ENCODE results near the gene C1orf174. TPM values are rescaled to one million over a fixed set of nuclear protein-coding genes. Genes with fewer than 3 reads are reported as not detected.
A peak's percentile ranks its signal among the peaks of the same experiment; 100 is the strongest.

C1orf174 gene
- polyA plus RNA-seq, 3 donors = 19.1 to 46.0 (median 21.3) TPM

- peak overlapping the region in 2 of 7 donors; percentile 71 to 82 for H3K27ac Mint-ChIP-seq
- peaks cover 10 to 16% (median 13%) of the 10 kb centered on the region in 7 donors for H3K9me3 Mint-ChIP-seq
- intact Hi-C loops (cut with micrococcal nuclease) = no loop called here
- no peak for DNase-seq
- H3K4me2 ChIP-seq (replicated peaks; ENCODE audit: extremely low read depth, low read length, poor library complexity, severe bottlenecking) = no peak overlapping the region
- H3K36me3 Mint-ChIP-seq = peaks cover 65 to 72% of the 10 kb centered on the region in 2 donors
- peaks cover 0 to 8% of the 10 kb centered on the region in 2 donors for H3K4me1 ChIP-seq (ENCODE audit: control insufficient read depth in 1 of 2, insufficient read depth in 2 of 2, low read length in 2 of 2)
- no peak overlapping the region for H3K4me3 ChIP-seq (replicated peaks in 1 of 3; ENCODE audit: low read depth in 2 of 3, low read length in 3 of 3)
- no peak for TF ChIP-seq CTCF (IDR thresholded peaks at IDR 0.05)
- H4K20me1 ChIP-seq (ENCODE audit: insufficient read depth, low read length) = no peaks in the 10 kb centered on the region
- H3K9me3 ChIP-seq (replicated peaks in 1 of 2; ENCODE audit: control insufficient read depth in 1 of 2, insufficient read depth in 1 of 2, low read length in 2 of 2) = peaks cover 7 to 12% of the 10 kb centered on the region in 2 donors
- no peak overlapping the region for H3K27ac ChIP-seq (ENCODE audit: low read depth in 1 of 2, low read length in 2 of 2)
- H3K79me2 ChIP-seq (ENCODE audit: insufficient read depth, low read length) = no peaks in the 10 kb centered on the region
- no peak overlapping the region for H3K4me3 Mint-ChIP-seq
- no peak overlapping the region for H3K9ac ChIP-seq (ENCODE audit: insufficient read depth, low read length, poor library complexity, severe bottlenecking)
- 77% methylated on average over 18 of the region's 20 CpGs for WGBS (ENCODE audit: insufficient coverage)
- H3K4me1 Mint-ChIP-seq = peaks cover 8% of the 10 kb centered on the region
- no peak overlapping the region for H2AFZ ChIP-seq (ENCODE audit: insufficient read depth, low read depth, low read length, poor library complexity, severe bottlenecking)
- H3K36me3 ChIP-seq (replicated peaks in 1 of 2; ENCODE audit: control insufficient read depth in 1 of 2, insufficient read depth in 2 of 2, low read length in 2 of 2) = peaks cover 19 to 80% of the 10 kb centered on the region in 2 donors
- H3K27me3 ChIP-seq (ENCODE audit: control insufficient read depth in 2 of 2, insufficient read depth in 2 of 2, low read length in 2 of 2) = no peaks in the 10 kb centered on the region
- H3K27me3 Mint-ChIP-seq (ENCODE audit: low read depth in 3 of 3) = peaks cover 0 to 6% (median 0%) of the 10 kb centered on the region in 3 donors
Observed at GRCh38 chr1:3880429-3881192, 19.5 kb downstream of the C1orf174 start.

GRCh38 chr1:3879787-3880428 is 20.2 kb downstream of the C1orf174 start:
- peaks cover 21 to 80% of the 10 kb centered on the region in 2 donors for H3K36me3 ChIP-seq (replicated peaks in 1 of 2; ENCODE audit: control insufficient read depth in 1 of 2, insufficient read depth in 2 of 2, low read length in 2 of 2)
- peak overlapping the region in 1 of 2 donors; percentile 50 for H3K4me3 Mint-ChIP-seq
- H3K79me2 ChIP-seq (ENCODE audit: insufficient read depth, low read length) = no peaks in the 10 kb centered on the region
- peaks cover 65 to 71% of the 10 kb centered on the region in 2 donors for H3K36me3 Mint-ChIP-seq
- H3K4me1 ChIP-seq (ENCODE audit: control insufficient read depth in 1 of 2, insufficient read depth in 2 of 2, low read length in 2 of 2) = peaks cover 0 to 8% of the 10 kb centered on the region in 2 donors
- H3K9me3 ChIP-seq (replicated peaks in 1 of 2; ENCODE audit: control insufficient read depth in 1 of 2, insufficient read depth in 1 of 2, low read length in 2 of 2) = peaks cover 7 to 12% of the 10 kb centered on the region in 2 donors
- no peak for DNase-seq
- H3K27me3 Mint-ChIP-seq (ENCODE audit: low read depth in 3 of 3) = peaks cover 0 to 6% (median 0%) of the 10 kb centered on the region in 3 donors
- WGBS (ENCODE audit: insufficient coverage) = 91% methylated on average over 6 of the region's 9 CpGs
- H3K9ac ChIP-seq (ENCODE audit: insufficient read depth, low read length, poor library complexity, severe bottlenecking) = no peak overlapping the region
- no peak overlapping the region for H3K4me3 ChIP-seq (replicated peaks in 1 of 3; ENCODE audit: low read depth in 2 of 3, low read length in 3 of 3)
- no peak overlapping the region for H2AFZ ChIP-seq (ENCODE audit: insufficient read depth, low read depth, low read length, poor library complexity, severe bottlenecking)
- H4K20me1 ChIP-seq (ENCODE audit: insufficient read depth, low read length) = no peaks in the 10 kb centered on the region
- no peak overlapping the region for H3K27ac Mint-ChIP-seq
- H3K4me2 ChIP-seq (replicated peaks; ENCODE audit: extremely low read depth, low read length, poor library complexity, severe bottlenecking) = no peak overlapping the region
- peaks cover 10 to 16% (median 13%) of the 10 kb centered on the region in 7 donors for H3K9me3 Mint-ChIP-seq
- H3K27me3 ChIP-seq (ENCODE audit: control insufficient read depth in 2 of 2, insufficient read depth in 2 of 2, low read length in 2 of 2) = no peaks in the 10 kb centered on the region
- intact Hi-C loops (cut with micrococcal nuclease) = no loop called here
- peaks cover 8% of the 10 kb centered on the region for H3K4me1 Mint-ChIP-seq
- no peak overlapping the region for H3K27ac ChIP-seq (ENCODE audit: low read depth in 1 of 2, low read length in 2 of 2)
- no peak for TF ChIP-seq CTCF (IDR thresholded peaks at IDR 0.05)
